Inflammatory macrophage (primary cell): ENCODE measurements around the gene GZMM.

Experiments used
- DNase-seq, 2 donors: peaks; one replicate each; pipeline ENCODE4 v3.0.0-alpha.2; 2020 to 2022
- total RNA-seq, 18 experiments: gene quantifications; one replicate each; lab custom pipeline; 2026; ENCODE audit warnings: mixed read lengths in 6 of 18, inconsistent platforms in 2 of 18; lab: John Stamatoyannopoulos, UW

Gene GZMM
- total RNA-seq, result 0 to 0.12 (median 0) reads per million in 18 experiments

- DNase-seq, result no peak
These were observed at the start of gene GZMM for GRCh38 chr19:543910-544608. Gene GZMM (plus strand): TSS chr19:544053. CDS start chr19:544072, 19 bp downstream.

- no peak for DNase-seq
These were observed 49.4 kb upstream of the GZMM start for GRCh38 chr19:494171-495080.

- DNase-seq, result no peak
These were observed 48.8 kb upstream of the GZMM start for GRCh38 chr19:495081-495401.

- peak in 1 of 2 donors; percentile 25 for DNase-seq
These were observed 48.3 kb upstream of the GZMM start for GRCh38 chr19:495402-496111.

GRCh38 chr19:496112-496665 is 47.7 kb upstream of the GZMM start, which contains the start of gene MADCAM1:
Gene MADCAM1 (plus strand): TSS chr19:496486. CDS start chr19:496500, 14 bp downstream.
- no peak for DNase-seq

GRCh38 chr19:496986-497385 is 46.9 kb upstream of the GZMM start:
- no peak for DNase-seq

GRCh38 chr19:497491-497868 is 46.4 kb upstream of the GZMM start:
- DNase-seq, result no peak

GRCh38 chr19:497869-498510 is 45.9 kb upstream of the GZMM start:
- DNase-seq, result no peak

- no peak for DNase-seq
These were observed 45.4 kb upstream of the GZMM start for GRCh38 chr19:498511-498891.

GRCh38 chr19:498977-499623 is 44.8 kb upstream of the GZMM start:
- no peak for DNase-seq

- no peak for DNase-seq
These were observed 42.2 kb upstream of the GZMM start for GRCh38 chr19:501646-502045.

GRCh38 chr19:504616-505015 is 39.2 kb upstream of the GZMM start:
- DNase-seq, result no peak

- DNase-seq, result peak; percentile 83 to 85
These were observed 37.2 kb upstream of the GZMM start for GRCh38 chr19:506404-507285.

- DNase-seq, result peak; percentile 99
These were observed 36.3 kb upstream of the GZMM start, which contains the start of gene TPGS1 for GRCh38 chr19:507286-508203. Gene TPGS1 (plus strand): TSS chr19:507497. CDS start chr19:507507, 10 bp downstream.

GRCh38 chr19:508204-509150 is 35.4 kb upstream of the GZMM start:
- no peak for DNase-seq

GRCh38 chr19:510606-511100 is 33.2 kb upstream of the GZMM start:
- peak; percentile 95 for DNase-seq

- DNase-seq, result peak; percentile 65 to 92
These were observed 32.6 kb upstream of the GZMM start for GRCh38 chr19:511101-511851.
